GM12891 (cell line): Measurements from ENCODE around the gene IQCB1.

Experiments used
- POLR2A ChIP-seq: IDR thresholded peaks from 2 replicates; pipeline ENCODE4 v1.6.1; 2011; ENCODE audit warnings: low read depth, low read length, control low read depth
- POLR2AphosphoS5 ChIP-seq: IDR thresholded peaks from 2 replicates; pipeline ENCODE4 v1.6.1; 2011; ENCODE audit warnings: low read depth, low read length, control low read depth

GRCh38 chr3:121834157-121834670 lies 646 bp downstream of the IQCB1 start:
- TF ChIP-seq POLR2AphosphoS5 (no peak), POLR2A (no peak)
